ENCODE measurements around the gene LRP2. TPM values are rescaled to one million over a fixed set of nuclear protein-coding genes. Genes with fewer than 3 reads are reported as not detected.

Gene LRP2
- total RNA-seq, 1 donor from 2014 or later, result 29.4 TPM

DNA sequence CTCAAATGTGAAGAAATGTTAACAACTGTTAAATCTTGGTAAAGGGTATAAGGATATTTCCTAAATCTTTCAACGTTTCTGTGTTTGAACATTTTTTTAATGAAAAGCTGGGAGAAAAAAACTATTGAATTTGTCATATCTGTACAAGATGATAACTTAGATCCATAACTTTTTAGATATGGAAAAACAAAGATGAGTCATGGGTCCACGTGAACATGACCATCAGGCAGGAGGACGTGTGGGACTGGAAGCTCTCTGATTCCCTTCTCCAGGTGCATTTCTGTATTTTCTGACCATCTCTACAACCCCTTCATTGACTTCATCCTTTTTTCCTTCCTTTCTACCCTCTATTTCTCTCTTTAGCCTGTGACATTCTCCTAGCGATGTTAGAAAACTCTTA, 151.4 kb downstream of the LRP2 start:
- Mint-ChIP-seq H3K36me3 (ENCODE audit: low read depth) (peaks cover 9% of the 10 kb centered on the region), H3K4me1 (no peaks in the 10 kb centered on the region), H3K27ac (ENCODE audit: unreplicated experiment) (no peak overlapping the region), H3K27me3 (ENCODE audit: low read depth) (no peaks in the 10 kb centered on the region), H3K4me3 (no peak overlapping the region), H3K9me3 (no peaks in the 10 kb centered on the region)
- no peak for DNase-seq (ENCODE audit: low read depth, low spot score)
- TF ChIP-seq, protein P1, sequence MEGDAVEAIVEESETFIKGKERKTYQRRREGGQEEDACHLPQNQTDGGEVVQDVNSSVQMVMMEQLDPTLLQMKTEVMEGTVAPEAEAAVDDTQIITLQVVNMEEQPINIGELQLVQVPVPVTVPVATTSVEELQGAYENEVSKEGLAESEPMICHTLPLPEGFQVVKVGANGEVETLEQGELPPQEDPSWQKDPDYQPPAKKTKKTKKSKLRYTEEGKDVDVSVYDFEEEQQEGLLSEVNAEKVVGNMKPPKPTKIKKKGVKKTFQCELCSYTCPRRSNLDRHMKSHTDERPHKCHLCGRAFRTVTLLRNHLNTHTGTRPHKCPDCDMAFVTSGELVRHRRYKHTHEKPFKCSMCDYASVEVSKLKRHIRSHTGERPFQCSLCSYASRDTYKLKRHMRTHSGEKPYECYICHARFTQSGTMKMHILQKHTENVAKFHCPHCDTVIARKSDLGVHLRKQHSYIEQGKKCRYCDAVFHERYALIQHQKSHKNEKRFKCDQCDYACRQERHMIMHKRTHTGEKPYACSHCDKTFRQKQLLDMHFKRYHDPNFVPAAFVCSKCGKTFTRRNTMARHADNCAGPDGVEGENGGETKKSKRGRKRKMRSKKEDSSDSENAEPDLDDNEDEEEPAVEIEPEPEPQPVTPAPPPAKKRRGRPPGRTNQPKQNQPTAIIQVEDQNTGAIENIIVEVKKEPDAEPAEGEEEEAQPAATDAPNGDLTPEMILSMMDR (conservative IDR thresholded peaks at IDR 0.05), result no peak

DNA sequence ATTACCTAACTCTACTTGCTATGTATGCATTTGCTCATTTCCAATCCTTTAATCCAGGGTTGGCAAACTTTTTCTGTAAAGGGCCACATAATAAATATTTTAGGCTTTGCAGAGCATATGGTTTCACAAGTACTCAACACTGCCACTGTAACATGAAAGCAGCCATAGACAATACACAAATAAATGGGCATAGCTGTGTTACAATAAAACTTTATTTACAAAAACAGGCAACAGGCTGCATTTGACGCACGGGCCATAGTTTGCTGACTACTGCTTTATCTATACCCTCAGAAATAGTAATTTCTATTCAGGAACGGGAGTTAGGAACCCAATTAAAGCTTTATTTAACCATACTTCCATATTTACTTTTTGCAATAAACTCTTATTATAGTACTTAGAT, 154.3 kb downstream of the LRP2 start:
- H3K4me1 Mint-ChIP-seq, result no peaks in the 10 kb centered on the region

DNA sequence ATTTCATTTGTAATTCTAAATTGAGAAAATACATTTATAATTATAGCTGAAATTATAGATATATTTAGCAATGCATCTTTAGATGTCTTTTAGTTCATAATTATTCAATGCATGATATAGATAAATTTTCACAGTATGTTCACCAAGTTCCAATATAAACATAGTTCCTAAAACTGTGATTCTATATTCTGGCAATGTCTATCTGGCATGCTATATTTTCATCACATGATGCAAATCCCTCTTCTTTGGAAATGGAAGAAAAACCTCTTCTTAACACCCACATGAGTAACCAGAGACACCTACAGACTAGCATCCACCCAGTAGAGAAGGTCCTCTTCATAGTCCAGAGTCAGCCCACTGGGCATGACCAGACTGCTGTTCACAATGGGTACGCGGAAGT, 157.2 kb downstream of the LRP2 start:
- Mint-ChIP-seq H3K27me3 (ENCODE audit: low read depth) (no peaks in the 10 kb centered on the region), H3K9me3 (no peaks in the 10 kb centered on the region), H3K4me3 (no peak overlapping the region), H3K27ac (ENCODE audit: unreplicated experiment) (no peak overlapping the region), H3K4me1 (no peaks in the 10 kb centered on the region), H3K36me3 (ENCODE audit: low read depth) (peaks cover 39% of the 10 kb centered on the region)
- no peak for DNase-seq (ENCODE audit: low read depth, low spot score)
- TF ChIP-seq, protein P1 (conservative IDR thresholded peaks at IDR 0.05), result no peak

More for the DNA sequence above, 154.3 kb downstream of the LRP2 start:
- Mint-ChIP-seq H3K4me3 (no peak overlapping the region), H3K9me3 (no peaks in the 10 kb centered on the region), H3K27ac (ENCODE audit: unreplicated experiment) (no peak overlapping the region), H3K36me3 (ENCODE audit: low read depth) (peaks cover 26% of the 10 kb centered on the region), H3K27me3 (ENCODE audit: low read depth) (no peaks in the 10 kb centered on the region)
- TF ChIP-seq, protein P1 (conservative IDR thresholded peaks at IDR 0.05), result no peak
- DNase-seq (ENCODE audit: low read depth, low spot score), result no peak

DNA sequence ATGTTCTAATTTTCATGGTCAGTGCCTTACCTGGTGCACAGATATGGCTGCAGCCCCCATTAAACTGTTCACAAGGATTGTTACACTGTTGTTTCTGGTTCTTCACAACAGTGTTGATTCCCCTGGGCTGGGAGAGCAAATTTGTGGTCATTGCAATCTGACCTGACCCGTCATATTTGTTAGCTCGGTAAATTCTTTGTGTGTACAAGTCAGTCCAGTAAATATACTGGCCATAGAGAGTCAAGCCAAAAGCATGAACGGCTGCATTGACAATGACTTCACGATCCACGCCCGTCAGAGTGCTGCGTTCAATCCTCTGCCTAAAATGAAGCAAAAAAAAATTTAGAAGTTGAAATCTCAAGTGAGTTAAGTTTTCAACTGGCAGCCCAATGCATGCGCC, 158.4 kb downstream of the LRP2 start:
- Mint-ChIP-seq H3K27ac (ENCODE audit: unreplicated experiment) (no peak overlapping the region), H3K9me3 (no peaks in the 10 kb centered on the region), H3K27me3 (ENCODE audit: low read depth) (no peaks in the 10 kb centered on the region), H3K36me3 (ENCODE audit: low read depth) (peaks cover 39% of the 10 kb centered on the region), H3K4me3 (no peak overlapping the region), H3K4me1 (no peaks in the 10 kb centered on the region)
- TF ChIP-seq, protein P1 (conservative IDR thresholded peaks at IDR 0.05), result no peak
- DNase-seq (ENCODE audit: low read depth, low spot score), result no peak

DNA sequence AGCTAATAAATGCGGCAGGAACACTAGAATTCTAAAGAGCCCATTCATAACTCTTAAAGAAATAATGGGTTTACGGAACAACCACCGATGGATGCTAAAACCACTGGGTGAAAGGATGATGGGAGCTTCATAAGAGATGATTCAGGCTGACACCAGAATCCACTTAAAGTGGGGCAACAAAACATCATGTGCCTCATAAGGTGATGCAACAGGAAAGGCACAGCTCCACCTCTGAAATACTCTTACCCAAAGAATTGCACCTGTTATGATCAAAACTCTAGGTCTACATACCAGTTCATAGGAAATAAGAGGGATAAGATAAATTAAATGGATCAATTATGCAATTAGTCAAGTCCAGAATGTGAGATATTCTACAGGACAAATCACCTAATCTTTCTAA, 161.6 kb downstream of the LRP2 start:
- H3K4me1 Mint-ChIP-seq, result no peaks in the 10 kb centered on the region
- TF ChIP-seq, protein P1 (conservative IDR thresholded peaks at IDR 0.05), result no peak
- H3K27ac Mint-ChIP-seq (ENCODE audit: unreplicated experiment), result no peak overlapping the region
- H3K9me3 Mint-ChIP-seq, result no peaks in the 10 kb centered on the region
- H3K36me3 Mint-ChIP-seq (ENCODE audit: low read depth), result peaks cover 28% of the 10 kb centered on the region
- H3K4me3 Mint-ChIP-seq, result no peak overlapping the region
- no peak for DNase-seq (ENCODE audit: low read depth, low spot score)
- no peaks in the 10 kb centered on the region for H3K27me3 Mint-ChIP-seq (ENCODE audit: low read depth)

DNA sequence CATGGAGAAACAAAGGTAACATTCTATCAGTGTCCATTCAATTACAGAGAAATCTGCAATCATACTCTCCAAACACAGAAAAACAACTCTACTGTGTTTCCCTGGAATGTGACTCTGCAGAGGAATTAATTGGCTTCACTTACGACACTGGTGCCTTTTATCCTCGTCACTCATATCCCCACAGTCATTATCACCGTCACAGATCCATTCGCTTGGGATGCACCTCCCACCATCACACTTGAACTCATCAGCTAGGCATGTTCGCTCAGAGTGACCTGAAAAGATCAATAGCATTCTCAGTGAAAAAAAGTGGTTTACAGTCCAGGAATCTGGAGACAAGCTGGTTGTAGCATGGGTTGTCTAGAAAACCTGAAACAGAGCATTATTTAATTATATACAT, 168.7 kb downstream of the LRP2 start:
- Mint-ChIP-seq H3K4me1 (peaks cover 4% of the 10 kb centered on the region), H3K27ac (ENCODE audit: unreplicated experiment) (no peak overlapping the region), H3K9me3 (no peaks in the 10 kb centered on the region), H3K36me3 (ENCODE audit: low read depth) (peaks cover 19% of the 10 kb centered on the region), H3K27me3 (ENCODE audit: low read depth) (no peaks in the 10 kb centered on the region), H3K4me3 (no peak overlapping the region)
- DNase-seq (ENCODE audit: low read depth, low spot score), result no peak
- TF ChIP-seq, protein P1 (conservative IDR thresholded peaks at IDR 0.05), result no peak
